Measurements from ENCODE around the gene FAM50B.

Gene FAM50B

GRCh38 chr6:3811191-3811590 is 38.0 kb upstream of the FAM50B start:
- no peak for DNase-seq (ENCODE audit: extremely low read depth, low read depth)
- no peak for TF ChIP-seq CTCF (IDR thresholded peaks at IDR 0.05; ENCODE audit: low read depth, low read length, missing control alignments)
- H3K4me3 ChIP-seq (replicated peaks; ENCODE audit: low read depth, low read length), result no peak overlapping the region

GRCh38 chr6:3812596-3812995 is 36.6 kb upstream of the FAM50B start:
- no peak overlapping the region for H3K4me3 ChIP-seq (replicated peaks; ENCODE audit: low read depth, low read length)
- no peak for TF ChIP-seq CTCF (IDR thresholded peaks at IDR 0.05; ENCODE audit: low read depth, low read length, missing control alignments)

GRCh38 chr6:3813150-3813780 is 35.9 kb upstream of the FAM50B start:
- no peak overlapping the region for H3K4me3 ChIP-seq (replicated peaks; ENCODE audit: low read depth, low read length)
- DNase-seq (ENCODE audit: extremely low read depth, low read depth), result no peak
- no peak for TF ChIP-seq CTCF (IDR thresholded peaks at IDR 0.05; ENCODE audit: low read depth, low read length, missing control alignments)

More at GRCh38 chr6:3812596-3812995, 36.6 kb upstream of the FAM50B start:
- DNase-seq (ENCODE audit: extremely low read depth, low read depth), result no peak

GRCh38 chr6:3813918-3814317 is 35.3 kb upstream of the FAM50B start:
- no peak for DNase-seq (ENCODE audit: extremely low read depth, low read depth)
- no peak for TF ChIP-seq CTCF (IDR thresholded peaks at IDR 0.05; ENCODE audit: low read depth, low read length, missing control alignments)
- no peak overlapping the region for H3K4me3 ChIP-seq (replicated peaks; ENCODE audit: low read depth, low read length)

GRCh38 chr6:3814539-3814938 is 34.6 kb upstream of the FAM50B start:
- TF ChIP-seq CTCF (IDR thresholded peaks at IDR 0.05; ENCODE audit: low read depth, low read length, missing control alignments), result no peak
- no peak for DNase-seq (ENCODE audit: extremely low read depth, low read depth)
- no peak overlapping the region for H3K4me3 ChIP-seq (replicated peaks; ENCODE audit: low read depth, low read length)

- DNase-seq (ENCODE audit: extremely low read depth, low read depth), result no peak
- no peak overlapping the region for H3K4me3 ChIP-seq (replicated peaks; ENCODE audit: low read depth, low read length)
- no peak for TF ChIP-seq CTCF (IDR thresholded peaks at IDR 0.05; ENCODE audit: low read depth, low read length, missing control alignments)
Observed at GRCh38 chr6:3816251-3816650, 32.9 kb upstream of the FAM50B start.
